AG10803 (cell line): ENCODE measurements around the gene ABHD12.

ENCODE experiments used
- DNase-seq: peaks from one replicate; pipeline ENCODE4 v3.0.0; 2010; ENCODE audit warnings: low read depth
- H3K4me3 ChIP-seq: 2 replicates; pipeline ENCODE4 v1.5.1; 2011; ENCODE audit warnings: mild to moderate bottlenecking, low read length, control low read depth
- CTCF ChIP-seq: conservative IDR thresholded peaks from 2 replicates; pipeline ENCODE4 v1.5.1; 2011; ENCODE audit warnings: mild to moderate bottlenecking, low read length, control low read depth, inconsistent platforms

Gene ABHD12

GRCh38 chr20:25321991-25322390 lies 68.6 kb downstream of the ABHD12 start:
- DNase-seq: no peak
- no peak for TF ChIP-seq CTCF
- no peak overlapping the region for H3K4me3 ChIP-seq

GRCh38 chr20:25321262-25321831 lies 69.3 kb downstream of the ABHD12 start:
- no peak for TF ChIP-seq CTCF
- H3K4me3 ChIP-seq: no peak overlapping the region
- no peak for DNase-seq

GRCh38 chr20:25320035-25320800 lies 70.4 kb downstream of the ABHD12 start:
- H3K4me3 ChIP-seq: no peak overlapping the region
- TF ChIP-seq CTCF: no peak
- no peak for DNase-seq

- H3K4me3 ChIP-seq: no peak overlapping the region
- no peak for DNase-seq
- no peak for TF ChIP-seq CTCF
Observed at GRCh38 chr20:25319241-25320034, 71.2 kb downstream of the ABHD12 start.

- no peak overlapping the region for H3K4me3 ChIP-seq
- no peak for DNase-seq
- no peak for TF ChIP-seq CTCF
Observed at GRCh38 chr20:25318471-25319240, 72.0 kb downstream of the ABHD12 start.

- no peak for DNase-seq
- H3K4me3 ChIP-seq: no peak overlapping the region
- no peak for TF ChIP-seq CTCF
Observed at GRCh38 chr20:25317351-25318075, 73.1 kb downstream of the ABHD12 start.
